LNCAP (cell line): ENCODE measurements around the gene CLDN3.
A peak's percentile ranks its signal among the peaks of the same experiment; 100 is the strongest.

Experiments used
- TF ChIP-seq, protein P1 (sequence below): fragments of 450-650 bp; IDR thresholded peaks from 2 replicates; pipeline ENCODE4 v1.5.1; 2017; ENCODE audit warnings: mild to moderate bottlenecking

CLDN3 gene

GRCh38 chr7:73770002-73770859 is at the start of gene CLDN3:
Gene CLDN3 (minus strand): TSS chr7:73770270. CDS start chr7:73770049, 221 bp downstream.
- TF ChIP-seq, protein P1, sequence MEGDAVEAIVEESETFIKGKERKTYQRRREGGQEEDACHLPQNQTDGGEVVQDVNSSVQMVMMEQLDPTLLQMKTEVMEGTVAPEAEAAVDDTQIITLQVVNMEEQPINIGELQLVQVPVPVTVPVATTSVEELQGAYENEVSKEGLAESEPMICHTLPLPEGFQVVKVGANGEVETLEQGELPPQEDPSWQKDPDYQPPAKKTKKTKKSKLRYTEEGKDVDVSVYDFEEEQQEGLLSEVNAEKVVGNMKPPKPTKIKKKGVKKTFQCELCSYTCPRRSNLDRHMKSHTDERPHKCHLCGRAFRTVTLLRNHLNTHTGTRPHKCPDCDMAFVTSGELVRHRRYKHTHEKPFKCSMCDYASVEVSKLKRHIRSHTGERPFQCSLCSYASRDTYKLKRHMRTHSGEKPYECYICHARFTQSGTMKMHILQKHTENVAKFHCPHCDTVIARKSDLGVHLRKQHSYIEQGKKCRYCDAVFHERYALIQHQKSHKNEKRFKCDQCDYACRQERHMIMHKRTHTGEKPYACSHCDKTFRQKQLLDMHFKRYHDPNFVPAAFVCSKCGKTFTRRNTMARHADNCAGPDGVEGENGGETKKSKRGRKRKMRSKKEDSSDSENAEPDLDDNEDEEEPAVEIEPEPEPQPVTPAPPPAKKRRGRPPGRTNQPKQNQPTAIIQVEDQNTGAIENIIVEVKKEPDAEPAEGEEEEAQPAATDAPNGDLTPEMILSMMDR, result no peak

- TF ChIP-seq, protein P1, result no peak
These were observed 47.1 kb upstream of the CLDN3 start for GRCh38 chr7:73817121-73817520.

DNA sequence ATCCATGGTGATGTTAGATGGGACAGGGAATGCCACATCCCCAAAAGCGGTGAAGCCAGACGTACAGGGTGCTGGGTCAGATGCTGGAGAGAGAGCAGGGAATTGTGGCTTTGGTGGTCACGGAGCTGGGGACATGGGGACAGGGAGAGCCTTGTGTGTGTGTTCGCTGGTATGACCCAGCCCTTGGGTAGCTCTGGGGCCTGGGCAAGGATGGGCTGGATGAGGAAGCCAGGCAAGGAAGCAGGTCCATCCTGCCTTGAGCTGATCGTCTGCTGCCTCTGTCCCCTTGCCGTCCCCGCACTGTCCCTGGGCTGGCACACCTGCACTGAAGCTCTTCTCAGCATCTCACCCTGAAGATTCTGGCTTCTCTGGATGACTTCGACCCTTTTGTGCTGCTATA is 45.4 kb upstream of the CLDN3 start:
- TF ChIP-seq, protein P1, result no peak

DNA sequence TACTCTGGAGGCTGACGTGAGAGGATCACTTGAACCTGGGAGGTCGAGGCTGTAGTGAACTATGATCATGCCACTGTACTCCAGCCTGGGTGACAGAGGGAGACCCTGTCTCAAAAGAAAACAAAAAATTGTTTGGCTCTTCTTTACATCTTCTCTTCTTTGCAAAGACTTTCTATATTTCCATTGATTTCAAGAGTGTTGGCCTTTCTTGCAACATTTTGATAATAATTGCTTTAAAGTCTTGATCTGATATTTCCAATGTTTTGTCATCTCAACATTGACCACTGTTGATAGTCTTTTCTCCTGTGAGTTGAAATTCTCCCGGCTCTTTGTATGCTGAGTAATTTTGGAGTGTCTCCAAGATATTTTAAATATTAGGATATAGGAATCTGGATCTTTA is 42.9 kb upstream of the CLDN3 start:
- TF ChIP-seq, protein P1, result no peak

DNA sequence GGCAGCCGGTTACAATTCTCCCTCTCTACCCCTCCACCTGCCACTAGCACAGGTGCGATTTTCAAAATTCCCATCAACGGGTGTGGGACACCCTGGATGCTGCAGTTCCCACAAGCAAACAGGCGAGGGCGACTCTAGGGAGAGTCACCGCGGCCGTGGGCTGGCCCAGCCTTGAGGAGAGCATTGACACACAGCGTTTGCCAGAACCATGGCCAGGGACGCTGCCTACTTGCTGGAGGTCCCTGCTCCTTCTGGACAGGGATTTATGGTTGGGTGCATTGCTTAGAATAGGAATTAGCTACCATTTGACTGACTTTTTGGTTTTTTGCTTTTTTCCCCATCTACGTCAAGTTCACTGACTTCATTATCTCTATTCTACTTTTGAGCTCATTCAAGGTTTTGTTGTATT is 41.7 kb upstream of the CLDN3 start:
- TF ChIP-seq, protein P1, result peak; percentile 92

- TF ChIP-seq, protein P1, result no peak
These were observed 40.9 kb upstream of the CLDN3 start for GRCh38 chr7:73810998-73811360.

- TF ChIP-seq, protein P1, result no peak
These were observed 39.4 kb upstream of the CLDN3 start for GRCh38 chr7:73809467-73809951.
